MCF 10A (cell line): ENCODE measurements around the gene STOML3. TPM values are rescaled to one million over a fixed set of nuclear protein-coding genes. Genes with fewer than 3 reads are reported as not detected.

Experiments used
- BruUV-seq: library from RNA; stranded (reverse); fragments of 400-500 nt; replicated peaks from 2 replicates; lab custom pipeline; 2021; lab: Mats Ljungman, UMichigan
- CTCF ChIA-PET: fragments of 300-600 bp; sonication (Branson Sonifier 250); formaldehyde crosslinking; extraction: SDS; loops from one replicate; lab custom pipeline; 2021; ENCODE audit warnings: antibody characterized with exemption, inconsistent platforms; lab: Yijun Ruan, JAX
- POLR2A ChIA-PET: fragments of 300-600, 350-650 bp; sonication (Branson Sonifier 250); formaldehyde crosslinking; extraction: SDS; loops from one replicate; lab custom pipeline; 2020; ENCODE audit warnings: antibody characterized with exemption, inconsistent platforms; lab: Yijun Ruan, JAX
- DNase-seq: peaks from one replicate; pipeline ENCODE4 v3.0.0-alpha.2; 2018; ENCODE audit not compliant: unreplicated experiment
- H3K27ac Mint-ChIP-seq: one replicate; pipeline ENCODE4 v1.8.0; 2022; ENCODE audit warnings: mild to moderate bottlenecking, low read depth, mixed read lengths; ENCODE audit not compliant: unreplicated experiment
- H3K27me3 Mint-ChIP-seq: one replicate; pipeline ENCODE4 v1.8.0; 2022; ENCODE audit warnings: mixed read lengths; ENCODE audit not compliant: insufficient read depth, unreplicated experiment
- H3K36me3 Mint-ChIP-seq: one replicate; pipeline ENCODE4 v1.8.0; 2022; ENCODE audit warnings: mild to moderate bottlenecking, moderate library complexity, mixed read lengths; ENCODE audit not compliant: insufficient read depth, unreplicated experiment
- H3K4me1 Mint-ChIP-seq: one replicate; pipeline ENCODE4 v1.8.0; 2022; ENCODE audit warnings: mixed read lengths; ENCODE audit not compliant: insufficient read depth, unreplicated experiment
- H3K4me3 Mint-ChIP-seq: one replicate; pipeline ENCODE4 v1.8.0; 2022; ENCODE audit warnings: mild to moderate bottlenecking, moderate library complexity, mixed read lengths; ENCODE audit not compliant: unreplicated experiment
- H3K9me3 Mint-ChIP-seq: one replicate; pipeline ENCODE4 v1.8.0; 2022; ENCODE audit warnings: mixed read lengths; ENCODE audit not compliant: unreplicated experiment
- intact Hi-C: fragments of 100-400 bp; cut with micrococcal nuclease; formaldehyde crosslinking; loops from 2 replicates; pipeline ENCODE4 v1.14.1; 2022
- total RNA-seq: library from RNA; stranded (reverse); gene quantifications from 2 replicates; pipeline ENCODE4 v1.2.3, GENCODE V29; 2022
- TF ChIP-seq, protein P1 (sequence below): fragments of 200-600 bp; IDR thresholded peaks from one replicate; pipeline ENCODE4 v1.8.0; 2022; ENCODE audit warnings: antibody characterized with exemption, mild to moderate bottlenecking; ENCODE audit not compliant: unreplicated experiment

The STOML3 gene
- total RNA-seq, 1 experiment from 2014 or later: not detected

GRCh38 chr13:38998739-38999138 lies 8.1 kb upstream of the STOML3 start:
- no TSS peak for BruUV-seq
- Mint-ChIP-seq H3K27ac (no peak overlapping the region), H3K4me3 (no peak overlapping the region), H3K27me3 (no peaks in the 10 kb centered on the region), H3K36me3 (no peaks in the 10 kb centered on the region), H3K9me3 (no peaks in the 10 kb centered on the region), H3K4me1 (no peaks in the 10 kb centered on the region)
- intact Hi-C loops: no loop called here
- TF ChIP-seq, protein P1, sequence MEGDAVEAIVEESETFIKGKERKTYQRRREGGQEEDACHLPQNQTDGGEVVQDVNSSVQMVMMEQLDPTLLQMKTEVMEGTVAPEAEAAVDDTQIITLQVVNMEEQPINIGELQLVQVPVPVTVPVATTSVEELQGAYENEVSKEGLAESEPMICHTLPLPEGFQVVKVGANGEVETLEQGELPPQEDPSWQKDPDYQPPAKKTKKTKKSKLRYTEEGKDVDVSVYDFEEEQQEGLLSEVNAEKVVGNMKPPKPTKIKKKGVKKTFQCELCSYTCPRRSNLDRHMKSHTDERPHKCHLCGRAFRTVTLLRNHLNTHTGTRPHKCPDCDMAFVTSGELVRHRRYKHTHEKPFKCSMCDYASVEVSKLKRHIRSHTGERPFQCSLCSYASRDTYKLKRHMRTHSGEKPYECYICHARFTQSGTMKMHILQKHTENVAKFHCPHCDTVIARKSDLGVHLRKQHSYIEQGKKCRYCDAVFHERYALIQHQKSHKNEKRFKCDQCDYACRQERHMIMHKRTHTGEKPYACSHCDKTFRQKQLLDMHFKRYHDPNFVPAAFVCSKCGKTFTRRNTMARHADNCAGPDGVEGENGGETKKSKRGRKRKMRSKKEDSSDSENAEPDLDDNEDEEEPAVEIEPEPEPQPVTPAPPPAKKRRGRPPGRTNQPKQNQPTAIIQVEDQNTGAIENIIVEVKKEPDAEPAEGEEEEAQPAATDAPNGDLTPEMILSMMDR: no peak
- CTCF ChIA-PET: interaction anchor here (0.6 kb wide), 1 partner anchor 1314 kb away, joined by 3 read pairs; no protein-coding TSS in a partner anchor
- POLR2A ChIA-PET: no interaction called here
- no peak for DNase-seq

GRCh38 chr13:38993381-38993780 lies 2.8 kb upstream of the STOML3 start:
- intact Hi-C loops: no loop called here
- POLR2A ChIA-PET: no interaction called here
- Mint-ChIP-seq H3K4me3 (no peak overlapping the region), H3K4me1 (no peaks in the 10 kb centered on the region), H3K36me3 (no peaks in the 10 kb centered on the region), H3K9me3 (no peaks in the 10 kb centered on the region), H3K27ac (no peak overlapping the region), H3K27me3 (no peaks in the 10 kb centered on the region)
- CTCF ChIA-PET: no interaction called here
- no peak for DNase-seq
- no TSS peak for BruUV-seq
- TF ChIP-seq, protein P1: no peak

GRCh38 chr13:38981096-38981495 lies 9.5 kb downstream of the STOML3 start:
- ChIA-PET POLR2A (interaction anchor here (0.6 to 1.4 kb wide), 3 partner anchors 28 to 210 kb away, joined by 3 to 5 read pairs (median 3); partner anchors contain the start of genes NHLRC3 and PROSER1), CTCF (interaction anchor here (0.6 kb wide), 1 partner anchor 213 kb away, joined by 3 read pairs; no protein-coding TSS in a partner anchor)
- TF ChIP-seq, protein P1: no peak
- no peaks in the 10 kb centered on the region for H3K27me3 Mint-ChIP-seq
- H3K4me1 Mint-ChIP-seq: no peaks in the 10 kb centered on the region
- no peak for DNase-seq
- H3K4me3 Mint-ChIP-seq: no peak overlapping the region
- BruUV-seq: no TSS peak
- H3K9me3 Mint-ChIP-seq: peaks cover 10% of the 10 kb centered on the region
- no peaks in the 10 kb centered on the region for H3K36me3 Mint-ChIP-seq
- H3K27ac Mint-ChIP-seq: no peak overlapping the region
- intact Hi-C loops: no loop called here

- no peak for DNase-seq
- Mint-ChIP-seq H3K4me1 (no peaks in the 10 kb centered on the region), H3K27me3 (no peaks in the 10 kb centered on the region), H3K9me3 (peaks cover 10% of the 10 kb centered on the region), H3K4me3 (no peak overlapping the region), H3K36me3 (no peaks in the 10 kb centered on the region), H3K27ac (no peak overlapping the region)
- TF ChIP-seq, protein P1: no peak
- ChIA-PET CTCF (interaction anchor here (0.6 kb wide), 4 partner anchors 10 to 310 kb away, joined by 3 to 4 read pairs (median 4); no protein-coding TSS in a partner anchor), POLR2A (interaction anchor here (0.6 to 0.7 kb wide), 2 partner anchors 28 to 210 kb away, joined by 3 read pairs; no protein-coding TSS in a partner anchor)
- BruUV-seq: no TSS peak
- intact Hi-C loops: no loop called here
Observed at GRCh38 chr13:38980750-38981078, 9.9 kb downstream of the STOML3 start.
